DOHH2 (cell line): Measurements from ENCODE around the gene PLEKHG7.

Experiments used
- H3F3A ChIP-seq: fragments of 200-600 bp; sonication (generic), shearing (Covaris generic); 2 replicates; pipeline ENCODE4 v1.6.0; 2016; ENCODE audit warnings: antibody characterized with exemption, mild to moderate bottlenecking; ENCODE audit not compliant: control insufficient read depth, insufficient read depth
- H3K27ac ChIP-seq: fragments of 200-600 bp; sonication (generic); 2 replicates; pipeline ENCODE4 v1.5.1; 2014; ENCODE audit warnings: low read depth, mild to moderate bottlenecking, low read length, moderate library complexity
- H3K27me3 ChIP-seq: fragments of 200-600 bp; sonication (generic); 2 replicates; pipeline ENCODE4 v1.6.1; 2014; ENCODE audit warnings: mild to moderate bottlenecking, low read length, mixed read lengths; ENCODE audit not compliant: control insufficient read depth
- H3K36me3 ChIP-seq: fragments of 200-600 bp; sonication (generic); 2 replicates; pipeline ENCODE4 v1.6.1; 2014; ENCODE audit warnings: mild to moderate bottlenecking, low read length, moderate library complexity, mixed read lengths; ENCODE audit not compliant: control insufficient read depth
- H3K4me1 ChIP-seq: fragments of 200-600 bp; sonication (generic); 2 replicates; pipeline ENCODE4 v1.6.1; 2014; ENCODE audit warnings: mild to moderate bottlenecking, low read length, mixed read lengths; ENCODE audit not compliant: control insufficient read depth
- H3K4me2 ChIP-seq: fragments of 200-600 bp; sonication (generic); 2 replicates; pipeline ENCODE4 v1.6.0; 2014; ENCODE audit warnings: mild to moderate bottlenecking, low read length, moderate library complexity
- H3K4me3 ChIP-seq: fragments of 200-600 bp; sonication (generic); 2 replicates; pipeline ENCODE4 v1.5.1; 2014; ENCODE audit warnings: mild to moderate bottlenecking, low read length, mixed read lengths
- H3K79me2 ChIP-seq: fragments of 200-600 bp; sonication (generic); 2 replicates; pipeline ENCODE4 v1.6.1; 2014; ENCODE audit warnings: mild to moderate bottlenecking, low read length, mixed read lengths; ENCODE audit not compliant: control insufficient read depth
- H3K9me2 ChIP-seq: fragments of 200-600 bp; sonication (generic); replicated peaks from 2 replicates; pipeline ENCODE4 v1.6.1; 2014; ENCODE audit warnings: mild to moderate bottlenecking, low read length, mixed read lengths; ENCODE audit not compliant: control insufficient read depth
- H3K9me3 ChIP-seq: fragments of 200-600 bp; sonication (generic); 2 replicates; pipeline ENCODE4 v1.6.1; 2014; ENCODE audit warnings: antibody characterized with exemption, low read length, mixed read lengths; ENCODE audit not compliant: control insufficient read depth, insufficient read depth
- H4K20me1 ChIP-seq: fragments of 200-600 bp; sonication (generic); 2 replicates; pipeline ENCODE4 v1.6.0; 2014; ENCODE audit warnings: low read depth, mild to moderate bottlenecking, antibody characterized with exemption, low read length, moderate library complexity; ENCODE audit not compliant: control insufficient read depth, insufficient read depth
- CTCF ChIP-seq: fragments of 200-600 bp; sonication (generic); IDR thresholded peaks from one replicate; pipeline ENCODE4 v1.5.1; 2014; ENCODE audit warnings: antibody characterized with exemption, mild to moderate bottlenecking, low read depth, low read length; ENCODE audit not compliant: poor library complexity, severe bottlenecking
- EZH2phosphoT487 ChIP-seq: fragments of 200-600 bp; sonication (generic); IDR thresholded peaks from 2 replicates; pipeline ENCODE4 v1.6.1; 2017; ENCODE audit warnings: borderline replicate concordance, mild to moderate bottlenecking, antibody characterized with exemption, low read length, moderate library complexity, mixed read lengths

PLEKHG7 gene

GRCh38 chr12:92732216-92732615, 29.4 kb downstream of the PLEKHG7 start:
- H4K20me1 ChIP-seq: no peaks in the 10 kb centered on the region

GRCh38 chr12:92732716-92733115, 29.9 kb downstream of the PLEKHG7 start:
- Histone ChIP-seq H3K79me2 (no peaks in the 10 kb centered on the region), H4K20me1 (no peaks in the 10 kb centered on the region), H3K9me3 (no peaks in the 10 kb centered on the region), H3K4me2 (no peak overlapping the region), H3K27ac (no peak overlapping the region), H3K4me3 (no peak overlapping the region), H3K36me3 (no peaks in the 10 kb centered on the region), H3F3A (no peaks in the 10 kb centered on the region), H3K9me2 (no peaks in the 10 kb centered on the region), H3K4me1 (no peaks in the 10 kb centered on the region), H3K27me3 (peaks cover 5% of the 10 kb centered on the region; the same call in 1 of the 2 replicates)
- TF ChIP-seq CTCF (no peak), EZH2phosphoT487 (no peak)

More at GRCh38 chr12:92732216-92732615, 29.4 kb downstream of the PLEKHG7 start:
- Histone ChIP-seq H3K4me3 (no peak overlapping the region), H3K9me3 (no peaks in the 10 kb centered on the region), H3K4me1 (no peaks in the 10 kb centered on the region), H3K9me2 (no peaks in the 10 kb centered on the region), H3F3A (no peaks in the 10 kb centered on the region), H3K36me3 (no peaks in the 10 kb centered on the region), H3K27me3 (peaks cover 5% of the 10 kb centered on the region; the same call in 1 of the 2 replicates), H3K27ac (no peak overlapping the region), H3K4me2 (no peak overlapping the region), H3K79me2 (no peaks in the 10 kb centered on the region)
- TF ChIP-seq CTCF (no peak), EZH2phosphoT487 (no peak)

GRCh38 chr12:92733181-92733580, 30.4 kb downstream of the PLEKHG7 start:
- H4K20me1 ChIP-seq: no peaks in the 10 kb centered on the region
- no peak overlapping the region for H3K4me2 ChIP-seq
- no peaks in the 10 kb centered on the region for H3K36me3 ChIP-seq
- no peaks in the 10 kb centered on the region for H3F3A ChIP-seq
- H3K4me1 ChIP-seq: no peaks in the 10 kb centered on the region
- H3K27ac ChIP-seq: no peak overlapping the region
- H3K4me3 ChIP-seq: no peak overlapping the region
- H3K9me3 ChIP-seq: no peaks in the 10 kb centered on the region
- peaks cover 5% of the 10 kb centered on the region; the same call in 1 of the 2 replicates for H3K27me3 ChIP-seq
- TF ChIP-seq EZH2phosphoT487: no peak
- no peak for TF ChIP-seq CTCF
- H3K79me2 ChIP-seq: no peaks in the 10 kb centered on the region
- H3K9me2 ChIP-seq: no peaks in the 10 kb centered on the region
